Activated T-cell treated with anti-CD3 and anti-CD28 coated beads, Interleukin-2, amount 50 U/mL, for 72 hours (primary cell): ENCODE measurements around the gene UGT3A2. TPM values are rescaled to one million over a fixed set of nuclear protein-coding genes. Genes with fewer than 3 reads are reported as not detected.
"Not testable (repeated sequence)": the region's sequence is repeated elsewhere in the genome, so short reads cannot be mapped to it uniquely, and the experiment has no call there.

Source experiments
- ATAC-seq, 2 donors: fragments of 150-1000 bp; cut with Tn5 transposase; replicated peaks in 1 of 2; 2 replicates each; pipeline ENCODE4 v1.10.0; 2021; ENCODE audit warnings: moderate library complexity in 2 of 2, mild to moderate bottlenecking in 1 of 2
- DNase-seq, 2 donors: peaks; one replicate each; pipeline ENCODE4 v3.0.0; 2021 to 2022; ENCODE audit warnings: mixed read lengths in 1 of 2
- H3K27ac Mint-ChIP-seq: one replicate; pipeline ENCODE4 v1.8.0; 2022; ENCODE audit warnings: mild to moderate bottlenecking, moderate library complexity, mixed read lengths
- H3K27me3 Mint-ChIP-seq: one replicate; pipeline ENCODE4 v1.8.0; 2022; ENCODE audit warnings: low read depth, mixed read lengths
- H3K36me3 Mint-ChIP-seq, 2 donors: one replicate each; pipeline ENCODE4 v1.8.0; 2022; ENCODE audit warnings: mixed read lengths in 2 of 2, mild to moderate bottlenecking in 1 of 2; ENCODE audit not compliant: insufficient read depth in 2 of 2
- H3K4me1 Mint-ChIP-seq: one replicate; pipeline ENCODE4 v1.8.0; 2022; ENCODE audit warnings: low read depth, mixed read lengths
- H3K4me3 Mint-ChIP-seq, 2 donors: one replicate each; pipeline ENCODE4 v1.8.0; 2022; ENCODE audit warnings: mild to moderate bottlenecking in 2 of 2, mixed read lengths in 2 of 2, moderate library complexity in 2 of 2
- H3K9me3 Mint-ChIP-seq, 2 donors: one replicate each; pipeline ENCODE4 v1.8.0; 2022; ENCODE audit warnings: mixed read lengths in 2 of 2
- total RNA-seq, 2 donors: library from RNA; stranded (reverse); gene quantifications; one replicate each; pipeline ENCODE4 v1.2.3, GENCODE V29; 2022

Gene UGT3A2
- total RNA-seq, 2 donors from 2014 or later: not detected

DNA sequence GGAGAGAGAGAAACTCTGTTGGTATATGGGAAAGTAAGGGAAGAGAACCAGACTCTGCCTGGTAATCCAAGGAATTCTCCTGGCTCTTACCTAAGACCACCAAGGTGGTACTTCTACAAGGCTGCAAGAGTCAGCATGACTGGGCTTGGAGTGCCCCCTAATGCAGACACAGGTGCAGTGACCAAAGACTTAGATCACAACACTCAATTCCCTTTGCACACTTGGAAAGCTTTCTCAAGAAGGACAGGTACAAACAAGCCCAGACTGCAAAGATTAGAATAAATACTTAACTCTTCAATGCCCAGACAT, 25.2 kb downstream of the UGT3A2 start:
- Mint-ChIP-seq H3K4me1 (no peaks in the 10 kb centered on the region), H3K27ac (no peak overlapping the region), H3K36me3 (no peaks in the 10 kb centered on the region), H3K9me3 (no peaks in the 10 kb centered on the region), H3K27me3 (no peaks in the 10 kb centered on the region), H3K4me3 (no peak overlapping the region)
- DNase-seq (no peak), ATAC-seq (no peak)

DNA sequence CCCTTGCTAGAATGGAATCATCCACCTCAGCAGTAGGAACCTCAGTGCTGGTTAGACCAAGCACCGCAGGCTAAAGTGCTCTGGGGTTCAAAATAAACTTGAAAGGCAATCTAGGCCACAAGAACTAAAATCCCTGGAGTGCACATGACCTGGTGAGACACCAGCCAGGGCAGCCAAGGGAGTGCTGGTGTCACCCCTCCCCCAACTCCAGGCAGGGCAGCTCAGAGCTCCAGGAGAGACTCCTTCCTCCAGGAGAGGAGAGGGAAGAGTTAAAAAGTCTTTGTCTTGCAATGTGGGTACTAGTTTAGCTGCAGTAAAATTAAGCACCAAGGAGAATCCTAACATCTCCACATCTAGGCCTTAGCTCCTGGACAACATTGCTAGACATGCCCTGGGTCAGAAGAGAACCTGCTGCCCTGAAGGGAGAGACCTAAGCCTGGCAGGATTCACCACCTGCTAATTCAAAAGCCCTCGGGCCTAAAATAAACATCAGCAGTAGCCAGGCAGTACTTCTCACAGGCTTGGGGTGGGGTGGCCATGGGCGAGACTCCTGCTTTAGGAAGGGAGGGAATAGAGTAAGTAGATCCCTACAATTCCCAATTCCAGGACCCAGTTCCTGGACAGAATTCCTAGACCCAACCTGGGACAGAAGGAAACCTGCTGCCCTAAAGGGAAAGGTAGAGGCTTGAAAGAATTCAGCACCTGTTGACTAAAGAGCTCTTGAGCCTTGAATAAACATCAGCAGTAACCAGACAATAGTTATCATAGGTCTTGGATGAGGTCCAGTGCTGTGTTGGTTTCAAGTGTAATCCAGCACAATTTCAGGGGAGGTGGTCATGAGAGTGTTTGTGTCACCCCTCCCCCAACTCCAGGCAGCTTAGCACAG, 25.8 kb downstream of the UGT3A2 start:
- Mint-ChIP-seq H3K9me3 (no peaks in the 10 kb centered on the region), H3K36me3 (no peaks in the 10 kb centered on the region), H3K27me3 (no peaks in the 10 kb centered on the region), H3K4me3 (no peak overlapping the region), H3K27ac (no peak overlapping the region), H3K4me1 (no peaks in the 10 kb centered on the region)
- no peak for DNase-seq
- no peak for ATAC-seq

DNA sequence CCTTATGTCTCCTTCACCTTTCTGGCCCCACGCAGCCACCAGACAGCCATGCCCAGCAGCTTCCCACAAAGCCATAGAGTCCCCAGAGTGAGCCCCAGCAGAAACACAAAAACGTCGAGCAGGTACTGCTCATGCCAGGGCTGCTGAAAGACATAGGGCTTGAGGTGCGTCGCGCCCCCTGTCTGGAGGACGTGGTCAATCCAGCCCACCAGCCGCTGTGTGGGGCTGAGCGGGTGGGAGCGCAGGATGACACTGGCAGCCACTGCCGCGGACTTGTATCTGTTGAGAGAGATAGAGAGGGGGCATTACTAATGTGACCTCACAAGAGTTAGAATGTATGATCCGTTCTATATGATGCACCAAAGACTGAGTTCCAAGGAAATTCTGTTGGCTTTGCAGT, 31.0 kb downstream of the UGT3A2 start:
- DNase-seq (no peak), ATAC-seq (no peak)
- peaks cover 7% of the 10 kb centered on the region for H3K27me3 Mint-ChIP-seq
- H3K9me3 Mint-ChIP-seq: no peaks in the 10 kb centered on the region
- H3K4me1 Mint-ChIP-seq: no peaks in the 10 kb centered on the region
- no peaks in the 10 kb centered on the region for H3K36me3 Mint-ChIP-seq
- H3K4me3 Mint-ChIP-seq: no peak overlapping the region
- no peak overlapping the region for H3K27ac Mint-ChIP-seq

DNA sequence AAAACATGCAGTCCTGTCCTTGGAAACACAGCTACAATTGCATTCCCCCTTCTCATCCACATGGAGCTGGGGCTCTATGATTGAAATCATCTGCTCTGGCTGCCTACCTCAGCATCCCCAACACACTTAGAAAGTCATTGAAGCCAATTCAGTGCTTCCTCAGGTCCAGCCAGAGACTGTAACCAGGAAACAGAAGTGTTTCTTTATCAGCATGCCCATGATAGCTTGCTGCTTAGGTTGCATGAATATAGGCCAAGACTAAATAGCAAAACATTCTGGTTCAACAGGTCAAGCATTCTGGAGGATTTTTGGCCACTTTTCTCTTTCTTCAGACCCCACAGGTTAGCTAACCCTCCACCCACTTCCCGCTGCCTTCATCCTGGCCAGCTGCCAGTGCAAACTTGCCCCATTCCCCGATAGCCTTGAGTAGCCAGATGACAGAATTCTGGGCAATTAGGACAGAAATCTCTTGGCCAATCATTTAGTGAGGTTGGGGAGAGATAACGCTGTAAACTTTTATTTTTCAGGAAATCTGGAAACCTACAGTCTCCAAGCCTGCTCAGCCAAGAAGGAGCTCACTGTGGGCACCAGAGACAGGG, 32.0 kb downstream of the UGT3A2 start:
- H3K36me3 Mint-ChIP-seq, H3K9me3 Mint-ChIP-seq, H3K4me1 Mint-ChIP-seq, H3K27me3 Mint-ChIP-seq, H3K27ac Mint-ChIP-seq, DNase-seq, ATAC-seq, H3K4me3 Mint-ChIP-seq: not testable (repeated sequence)

DNA sequence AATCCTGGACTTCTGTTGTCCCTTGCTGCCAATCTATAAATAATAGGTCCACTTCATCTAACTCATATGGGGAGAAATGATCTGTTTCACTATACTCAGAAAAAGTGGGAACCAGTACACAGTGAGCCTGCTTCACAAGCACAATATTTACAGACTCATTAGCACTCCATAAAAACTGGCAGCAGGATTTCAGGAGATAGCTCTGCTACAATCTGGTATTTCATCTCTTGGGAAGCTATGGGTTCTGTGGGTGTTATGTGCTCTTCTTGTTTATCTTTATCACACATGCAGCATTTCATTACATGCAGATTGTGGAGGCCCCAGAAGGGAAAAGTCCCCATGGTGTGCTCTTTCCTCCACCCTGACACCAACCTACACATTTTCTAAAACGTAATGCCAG, 33.2 kb downstream of the UGT3A2 start:
- DNase-seq: no peak
- Mint-ChIP-seq H3K9me3 (no peaks in the 10 kb centered on the region), H3K4me3 (no peak overlapping the region), H3K4me1 (no peaks in the 10 kb centered on the region), H3K27ac (no peak overlapping the region), H3K36me3 (no peaks in the 10 kb centered on the region), H3K27me3 (peaks cover 7% of the 10 kb centered on the region)
- no peak for ATAC-seq

DNA sequence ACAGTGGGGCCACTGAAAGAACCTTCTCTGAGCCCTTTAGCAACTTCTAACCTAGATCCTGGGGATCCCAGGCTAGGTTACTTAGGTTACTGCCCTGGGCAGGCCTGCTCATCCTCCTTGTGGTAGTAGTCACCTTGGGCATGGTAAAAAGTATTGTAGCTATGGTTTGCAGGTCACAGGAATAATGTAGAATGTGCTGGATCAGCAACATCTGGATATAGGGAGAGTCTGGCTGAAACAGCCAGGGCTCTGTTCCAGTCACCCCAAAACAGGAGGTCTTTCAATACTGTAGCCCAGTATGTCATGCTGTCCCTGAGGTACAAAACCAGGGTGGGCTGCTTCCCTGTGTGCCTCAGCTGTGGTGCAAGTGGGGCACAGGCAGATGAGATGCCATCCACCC, 33.6 kb downstream of the UGT3A2 start:
- Mint-ChIP-seq H3K4me3 (no peak overlapping the region), H3K27ac (no peak overlapping the region), H3K36me3 (no peaks in the 10 kb centered on the region), H3K27me3 (peaks cover 7% of the 10 kb centered on the region), H3K9me3 (peaks cover 0 to 4% of the 10 kb centered on the region in 2 donors), H3K4me1 (no peaks in the 10 kb centered on the region)
- no peak for ATAC-seq
- DNase-seq: no peak

DNA sequence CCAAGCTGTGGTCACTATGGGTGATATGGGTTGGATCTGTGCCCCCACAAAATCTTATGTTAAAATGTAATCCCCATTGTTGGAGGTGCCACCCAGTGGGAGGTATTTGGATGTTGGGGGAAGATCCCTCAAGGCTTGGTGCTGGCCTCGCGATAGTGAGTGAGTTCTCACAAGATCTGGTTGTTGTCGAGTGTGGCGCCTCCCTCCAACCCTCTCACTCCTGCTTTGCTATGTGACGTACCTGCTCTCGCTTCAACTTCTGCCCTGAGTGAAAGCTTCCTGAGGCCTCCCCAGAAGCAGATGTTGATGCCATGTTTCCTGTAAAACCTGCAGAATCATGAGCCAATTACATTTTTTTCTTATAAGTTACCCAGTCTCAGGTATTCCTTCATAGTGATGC, 35.5 kb downstream of the UGT3A2 start:
- H3K4me3 Mint-ChIP-seq: no peak overlapping the region
- H3K9me3 Mint-ChIP-seq: peaks cover 0 to 5% of the 10 kb centered on the region in 2 donors
- no peak overlapping the region for H3K27ac Mint-ChIP-seq
- ATAC-seq (no peak), DNase-seq (no peak)
- no peaks in the 10 kb centered on the region for H3K4me1 Mint-ChIP-seq
- no peaks in the 10 kb centered on the region for H3K36me3 Mint-ChIP-seq
- peaks cover 7% of the 10 kb centered on the region for H3K27me3 Mint-ChIP-seq

DNA sequence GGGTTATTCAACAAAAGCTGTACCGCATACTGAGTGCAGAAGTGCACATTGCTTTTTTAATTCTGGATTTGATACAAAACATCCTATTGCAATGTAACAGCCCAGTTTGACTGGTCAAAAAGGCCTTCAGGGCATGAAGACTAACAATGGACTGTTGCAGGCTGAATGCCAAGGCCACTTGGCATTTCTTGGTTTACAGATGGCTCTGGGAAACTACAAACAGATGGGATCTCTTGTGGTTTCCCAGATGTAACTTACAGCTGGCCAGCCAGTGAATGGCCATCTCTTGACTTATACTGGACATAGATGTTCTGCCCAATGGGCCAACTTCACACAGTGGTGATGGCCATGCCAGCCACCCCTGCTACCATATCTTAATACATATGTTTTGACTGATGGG, 36.8 kb downstream of the UGT3A2 start:
- ATAC-seq (no peak), DNase-seq (no peak)
- Mint-ChIP-seq H3K27ac (no peak overlapping the region), H3K27me3 (peaks cover 5% of the 10 kb centered on the region), H3K9me3 (peaks cover 1 to 6% of the 10 kb centered on the region in 2 donors), H3K4me1 (no peaks in the 10 kb centered on the region), H3K4me3 (no peak overlapping the region), H3K36me3 (no peaks in the 10 kb centered on the region)

DNA sequence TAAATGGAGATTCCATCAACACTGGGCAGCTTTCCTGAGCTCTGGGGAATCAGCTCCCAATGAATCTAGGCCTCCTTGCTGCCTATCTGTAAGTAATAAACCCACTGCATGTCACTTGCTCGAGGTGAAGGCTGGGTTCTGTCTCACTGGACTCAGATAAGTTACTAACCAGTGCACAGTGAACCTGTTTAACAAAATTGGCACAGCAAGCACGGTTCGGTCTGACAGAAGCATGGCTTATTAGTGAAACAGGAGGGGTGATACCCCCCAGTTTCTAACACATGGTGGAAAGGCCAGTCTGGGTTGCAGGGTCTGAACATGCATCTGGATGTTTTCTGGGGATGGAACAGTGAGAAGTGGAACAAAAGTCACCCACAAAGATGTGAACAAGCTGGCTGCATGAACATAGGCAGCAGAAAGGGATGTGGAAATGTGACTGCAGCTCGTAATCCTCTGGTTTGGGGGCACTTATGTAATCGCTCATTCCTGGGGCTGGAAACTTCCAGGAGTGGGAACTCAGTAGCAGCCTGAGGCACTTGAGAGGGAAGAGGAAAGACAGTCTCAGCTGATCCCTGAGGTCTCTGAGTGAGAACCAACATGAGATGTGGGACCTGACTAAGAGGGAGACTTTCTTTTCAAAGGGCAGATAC, 37.7 kb downstream of the UGT3A2 start:
- ATAC-seq (no peak), DNase-seq (no peak)
- no peak overlapping the region for H3K4me3 Mint-ChIP-seq
- H3K4me1 Mint-ChIP-seq: no peaks in the 10 kb centered on the region
- no peaks in the 10 kb centered on the region for H3K36me3 Mint-ChIP-seq
- H3K9me3 Mint-ChIP-seq: peaks cover 5 to 10% of the 10 kb centered on the region in 2 donors
- peaks cover 7% of the 10 kb centered on the region for H3K27me3 Mint-ChIP-seq
- no peak overlapping the region for H3K27ac Mint-ChIP-seq

DNA sequence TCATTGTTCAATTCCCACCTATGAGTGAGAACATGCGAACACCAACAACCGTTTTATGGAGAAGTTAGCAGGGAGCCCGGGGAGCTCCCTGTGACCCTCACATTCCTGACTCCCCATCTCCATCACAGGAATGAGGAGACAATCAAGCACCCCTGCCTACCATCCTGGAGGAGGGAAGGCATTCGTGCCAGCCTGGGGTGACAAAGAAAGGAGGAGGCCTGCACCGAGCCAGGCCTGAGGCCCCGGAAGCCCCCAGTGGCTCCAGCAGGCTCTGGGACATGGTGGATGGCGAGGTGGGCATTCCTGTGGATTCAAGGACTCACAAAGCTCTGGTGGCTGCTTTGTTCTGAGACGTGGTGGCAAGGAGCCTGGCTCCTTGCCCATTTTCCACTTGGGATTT, 39.0 kb downstream of the UGT3A2 start:
- Mint-ChIP-seq H3K27ac (no peak overlapping the region), H3K4me1 (no peaks in the 10 kb centered on the region), H3K9me3 (peaks cover 9 to 10% of the 10 kb centered on the region in 2 donors), H3K4me3 (no peak overlapping the region), H3K36me3 (no peaks in the 10 kb centered on the region), H3K27me3 (peaks cover 10% of the 10 kb centered on the region)
- DNase-seq (no peak), ATAC-seq (no peak)

DNA sequence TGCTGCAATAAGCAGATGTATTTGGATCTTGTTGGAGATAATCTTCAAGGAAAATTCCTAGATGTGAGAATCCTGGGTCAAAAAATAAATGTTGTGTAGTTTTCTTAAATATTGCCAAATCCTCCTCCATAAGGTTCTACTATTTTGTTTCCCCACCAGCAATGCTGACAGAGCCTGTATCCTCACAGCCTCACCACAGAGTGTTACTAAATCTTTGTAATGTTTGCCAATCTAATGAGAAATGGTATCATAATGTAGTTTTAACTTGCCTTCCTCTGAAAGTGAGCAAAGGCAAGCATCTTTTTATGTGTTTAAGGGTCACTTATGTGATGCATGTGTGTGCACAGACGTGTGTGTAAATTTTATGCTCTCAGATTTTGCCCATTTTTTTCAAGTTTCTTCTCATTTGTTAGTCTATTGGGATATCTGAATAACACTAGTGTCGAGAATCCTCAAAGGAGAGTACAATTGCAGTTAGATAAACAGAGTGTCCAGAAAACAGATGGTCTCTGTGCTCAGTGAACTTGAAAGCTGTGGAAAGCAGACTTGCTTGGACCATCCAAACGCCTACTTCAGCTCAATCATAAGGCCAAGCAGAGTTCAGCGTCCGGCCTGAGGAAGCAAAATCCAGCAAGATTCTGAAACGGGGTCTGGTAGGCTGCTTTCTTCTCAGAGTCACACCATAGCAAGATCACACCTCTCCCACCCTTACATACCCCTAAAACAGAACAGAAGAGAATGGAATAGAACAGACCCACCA, 39.8 kb downstream of the UGT3A2 start:
- no peaks in the 10 kb centered on the region for H3K36me3 Mint-ChIP-seq
- no peak overlapping the region for H3K27ac Mint-ChIP-seq
- DNase-seq: no peak
- peaks cover 10% of the 10 kb centered on the region for H3K27me3 Mint-ChIP-seq
- peaks cover 9 to 10% of the 10 kb centered on the region in 2 donors for H3K9me3 Mint-ChIP-seq
- H3K4me1 Mint-ChIP-seq: no peaks in the 10 kb centered on the region
- no peak overlapping the region for H3K4me3 Mint-ChIP-seq
- ATAC-seq: no peak

DNA sequence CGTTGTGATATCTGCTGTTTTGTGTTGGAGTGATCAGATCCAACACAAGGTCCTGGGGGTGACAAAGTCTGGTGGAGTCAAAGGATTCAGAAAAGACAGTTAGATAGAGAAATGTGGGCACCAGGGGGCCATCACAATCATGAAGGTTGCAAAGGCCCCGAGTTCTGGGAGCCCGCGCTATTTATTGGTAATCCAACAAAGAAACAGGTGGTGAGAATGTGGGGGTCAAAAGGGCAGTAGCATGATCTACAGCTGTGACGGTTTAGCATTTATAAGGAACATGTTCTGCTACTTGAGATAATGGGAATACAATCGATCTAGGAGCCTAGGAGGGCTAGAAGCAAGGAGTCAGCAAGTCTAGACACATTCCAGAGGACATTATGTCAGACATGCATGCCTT, 44.4 kb downstream of the UGT3A2 start:
- H3K9me3 Mint-ChIP-seq, ATAC-seq, H3K4me1 Mint-ChIP-seq, H3K4me3 Mint-ChIP-seq, DNase-seq, H3K36me3 Mint-ChIP-seq, H3K27ac Mint-ChIP-seq: not testable (repeated sequence)
- peaks cover 10% of the 10 kb centered on the region for H3K27me3 Mint-ChIP-seq

DNA sequence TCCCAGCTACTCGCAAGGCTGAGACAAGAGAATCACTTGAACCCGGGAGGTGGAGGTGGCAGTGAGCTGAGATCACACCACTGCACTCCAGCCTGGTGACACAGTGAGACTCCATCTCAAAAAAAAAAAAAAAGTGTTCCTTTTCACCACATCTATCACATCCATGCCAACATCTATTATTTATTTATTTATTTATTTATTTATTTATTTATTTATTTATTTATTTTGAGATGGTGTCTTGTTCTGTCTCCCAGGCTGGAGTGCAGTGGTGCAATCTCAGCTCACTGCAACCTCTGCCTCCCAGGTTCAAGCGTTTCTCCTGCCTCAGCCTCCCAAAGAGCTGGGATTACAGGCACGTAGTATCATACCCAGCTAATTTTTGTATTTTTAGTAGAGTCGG, 47.1 kb downstream of the UGT3A2 start:
- not testable (repeated sequence) for DNase-seq, H3K27ac Mint-ChIP-seq, ATAC-seq, H3K36me3 Mint-ChIP-seq, H3K4me1 Mint-ChIP-seq, H3K27me3 Mint-ChIP-seq, H3K4me3 Mint-ChIP-seq
- peaks cover 11 to 12% of the 10 kb centered on the region in 2 donors for H3K9me3 Mint-ChIP-seq
